ENCODE results near the gene IDI1.

The IDI1 gene

DNA sequence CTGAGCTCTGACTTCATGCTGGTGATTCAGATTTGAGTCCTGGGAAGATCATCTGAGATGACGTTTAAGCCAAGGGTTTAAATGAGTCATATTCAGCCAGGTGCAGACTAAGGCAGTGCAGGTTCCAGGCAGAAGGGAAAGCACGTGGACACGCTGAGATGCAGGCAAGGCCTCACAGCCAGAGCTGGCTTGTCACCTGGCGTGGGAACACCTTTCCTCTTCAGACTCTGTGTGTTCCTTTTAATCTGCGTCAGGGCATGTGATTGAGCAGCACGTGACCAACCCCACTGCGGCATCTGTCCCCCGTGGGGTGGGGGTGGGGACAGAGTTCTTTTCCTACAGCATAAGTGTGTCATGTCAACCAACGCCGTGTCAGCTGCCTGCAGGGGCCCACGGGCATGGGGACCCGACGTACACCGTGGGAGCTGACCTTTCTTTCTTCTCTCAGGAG lies 12.6 kb downstream of the IDI1 start:
- TF ChIP-seq, protein P1, sequence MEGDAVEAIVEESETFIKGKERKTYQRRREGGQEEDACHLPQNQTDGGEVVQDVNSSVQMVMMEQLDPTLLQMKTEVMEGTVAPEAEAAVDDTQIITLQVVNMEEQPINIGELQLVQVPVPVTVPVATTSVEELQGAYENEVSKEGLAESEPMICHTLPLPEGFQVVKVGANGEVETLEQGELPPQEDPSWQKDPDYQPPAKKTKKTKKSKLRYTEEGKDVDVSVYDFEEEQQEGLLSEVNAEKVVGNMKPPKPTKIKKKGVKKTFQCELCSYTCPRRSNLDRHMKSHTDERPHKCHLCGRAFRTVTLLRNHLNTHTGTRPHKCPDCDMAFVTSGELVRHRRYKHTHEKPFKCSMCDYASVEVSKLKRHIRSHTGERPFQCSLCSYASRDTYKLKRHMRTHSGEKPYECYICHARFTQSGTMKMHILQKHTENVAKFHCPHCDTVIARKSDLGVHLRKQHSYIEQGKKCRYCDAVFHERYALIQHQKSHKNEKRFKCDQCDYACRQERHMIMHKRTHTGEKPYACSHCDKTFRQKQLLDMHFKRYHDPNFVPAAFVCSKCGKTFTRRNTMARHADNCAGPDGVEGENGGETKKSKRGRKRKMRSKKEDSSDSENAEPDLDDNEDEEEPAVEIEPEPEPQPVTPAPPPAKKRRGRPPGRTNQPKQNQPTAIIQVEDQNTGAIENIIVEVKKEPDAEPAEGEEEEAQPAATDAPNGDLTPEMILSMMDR (IDR thresholded peaks at IDR 0.05; ENCODE audit: low read depth, low read length, missing control alignments), result no peak
- no peak for DNase-seq (ENCODE audit: extremely low read depth, low read depth)
- H3K4me3 ChIP-seq (replicated peaks; ENCODE audit: low read depth, low read length), result no peak overlapping the region

DNA sequence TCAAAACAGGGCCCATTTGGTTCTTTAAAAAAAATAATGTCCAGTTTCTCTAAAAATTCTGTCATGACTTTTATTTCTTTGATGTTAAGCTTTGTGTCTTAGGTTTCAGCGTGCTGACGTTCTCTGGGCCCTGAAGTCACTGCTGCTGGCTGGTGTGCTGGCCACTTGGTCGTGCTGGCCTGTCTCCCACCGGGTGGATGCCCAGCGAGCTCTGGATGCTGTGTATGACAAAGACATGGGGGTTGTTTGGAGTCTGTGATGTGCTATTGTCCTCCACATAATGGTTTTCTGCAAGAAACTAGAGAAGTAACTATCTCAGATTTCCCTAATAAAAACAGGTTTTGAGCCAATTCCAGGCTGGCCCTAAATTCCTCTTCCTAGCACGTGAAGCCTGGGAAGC lies 13.7 kb downstream of the IDI1 start:
- TF ChIP-seq, protein P1 (IDR thresholded peaks at IDR 0.05; ENCODE audit: low read depth, low read length, missing control alignments), result no peak
- no peak for DNase-seq (ENCODE audit: extremely low read depth, low read depth)
- H3K4me3 ChIP-seq (replicated peaks; ENCODE audit: low read depth, low read length), result no peak overlapping the region

DNA sequence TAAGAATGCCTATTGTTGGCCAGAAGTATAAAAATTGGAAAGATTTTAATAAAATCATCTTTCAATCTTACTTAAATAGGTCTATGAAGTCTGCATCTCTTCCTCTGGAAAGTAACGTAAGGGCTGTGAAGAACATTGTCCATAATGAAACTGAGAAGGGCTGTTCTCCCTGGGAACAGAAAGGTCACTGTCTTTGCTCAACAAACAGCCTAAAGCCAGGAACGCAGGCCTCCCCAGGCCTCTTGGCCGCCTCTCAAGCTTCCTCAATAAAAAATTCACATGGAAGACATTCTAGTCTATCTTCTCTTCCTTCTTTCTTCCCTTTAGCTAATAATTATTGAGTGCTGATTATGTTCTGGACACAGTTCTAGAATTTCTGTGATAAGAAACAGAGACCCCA lies 14.2 kb downstream of the IDI1 start:
- TF ChIP-seq, protein P1 (IDR thresholded peaks at IDR 0.05; ENCODE audit: low read depth, low read length, missing control alignments), result no peak
- DNase-seq (ENCODE audit: extremely low read depth, low read depth), result no peak
- no peak overlapping the region for H3K4me3 ChIP-seq (replicated peaks; ENCODE audit: low read depth, low read length)

DNA sequence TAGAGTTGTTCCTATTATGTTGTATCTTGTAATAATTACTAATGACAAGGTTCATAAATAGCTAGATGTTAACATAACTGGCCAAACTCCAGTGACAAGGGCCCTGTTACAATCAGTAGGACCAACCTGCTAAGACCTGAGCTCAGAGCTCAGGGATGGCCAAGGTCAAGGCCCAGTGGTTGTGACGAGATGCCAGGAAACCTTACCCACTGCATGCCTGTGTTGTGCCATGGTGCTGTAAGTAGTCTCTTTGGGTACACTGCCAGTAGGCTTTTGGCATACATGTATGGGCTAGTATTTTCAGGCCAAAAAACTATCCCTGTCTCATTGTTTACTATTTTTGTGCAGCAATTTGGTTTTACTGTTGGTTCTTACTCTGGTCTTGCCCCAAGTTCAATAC lies 15.3 kb downstream of the IDI1 start:
- no peak overlapping the region for H3K4me3 ChIP-seq (replicated peaks; ENCODE audit: low read depth, low read length)
- no peak for DNase-seq (ENCODE audit: extremely low read depth, low read depth)
- TF ChIP-seq, protein P1 (IDR thresholded peaks at IDR 0.05; ENCODE audit: low read depth, low read length, missing control alignments), result no peak

DNA sequence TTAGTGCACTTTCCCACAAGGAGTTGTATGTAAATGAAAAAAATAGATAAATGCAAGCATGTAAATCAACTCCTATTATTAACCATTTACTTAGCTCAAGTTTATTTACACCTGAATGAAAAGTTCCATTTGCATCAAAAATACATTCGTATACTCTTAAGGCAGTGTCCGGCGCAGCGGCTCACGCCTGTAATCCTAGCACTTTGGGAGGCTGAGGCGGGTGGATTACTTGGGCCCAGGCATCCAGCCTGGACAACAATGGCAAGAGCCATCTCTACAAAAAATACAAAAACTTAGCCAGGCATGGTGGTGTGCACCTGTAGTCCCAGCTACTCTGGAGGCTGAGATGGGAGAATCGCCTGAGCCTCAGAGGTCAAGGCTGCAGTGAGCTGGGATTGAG lies 19.1 kb downstream of the IDI1 start:
- TF ChIP-seq, protein P1 (IDR thresholded peaks at IDR 0.05; ENCODE audit: low read depth, low read length, missing control alignments), result no peak
- no peak for DNase-seq (ENCODE audit: extremely low read depth, low read depth)
- H3K4me3 ChIP-seq (replicated peaks; ENCODE audit: low read depth, low read length), result no peak overlapping the region

DNA sequence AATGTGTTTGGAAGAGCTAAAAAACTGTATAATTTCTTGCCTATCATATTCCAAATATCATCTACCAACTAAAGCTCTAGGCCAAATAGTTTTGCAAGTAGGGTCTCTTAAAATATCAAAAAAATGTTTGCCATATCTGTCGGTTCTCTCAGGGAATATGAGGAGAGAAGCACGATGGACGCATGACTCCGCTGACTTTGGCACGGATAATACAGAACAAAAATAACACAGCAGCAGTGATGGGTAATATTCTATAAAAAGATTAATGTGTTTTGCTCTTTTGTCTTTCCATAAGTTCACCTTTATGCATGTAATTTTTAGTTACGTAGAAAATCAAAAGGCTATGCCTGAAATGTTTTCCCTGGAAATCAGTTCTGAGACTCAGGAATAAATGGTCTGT lies 22.3 kb downstream of the IDI1 start:
- TF ChIP-seq, protein P1 (IDR thresholded peaks at IDR 0.05; ENCODE audit: low read depth, low read length, missing control alignments), result no peak
- no peak for DNase-seq (ENCODE audit: extremely low read depth, low read depth)
- H3K4me3 ChIP-seq (replicated peaks; ENCODE audit: low read depth, low read length), result no peak overlapping the region

DNA sequence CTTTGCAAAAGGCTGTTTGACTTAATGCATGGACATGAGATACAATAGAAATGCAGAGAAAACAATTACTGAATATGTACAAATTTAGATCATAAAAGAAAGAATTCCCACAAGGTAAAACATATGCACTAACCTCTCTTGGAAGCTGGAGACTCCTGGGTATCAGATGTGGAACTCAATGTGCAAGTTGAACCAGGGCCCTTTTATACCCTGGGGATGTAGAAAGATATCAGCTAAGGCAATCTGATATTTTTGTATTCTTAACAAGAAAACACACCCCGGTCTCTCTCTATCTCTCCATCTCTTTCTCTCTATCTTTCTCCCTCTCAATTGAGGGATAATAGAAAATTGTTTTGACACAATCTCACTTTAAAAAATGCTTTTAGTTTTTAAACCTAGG lies 23.2 kb downstream of the IDI1 start, which contains the start of gene IDI2:
TSS of gene IDI2 (minus strand) at position 177 of the 400 bp plus-strand sequence. CDS start 1,136 bp downstream, outside the sequence.
- H3K4me3 ChIP-seq (replicated peaks; ENCODE audit: low read depth, low read length), result no peak within 1 kb of the TSS
- no peak for DNase-seq (ENCODE audit: extremely low read depth, low read depth)
- TF ChIP-seq, protein P1 (IDR thresholded peaks at IDR 0.05; ENCODE audit: low read depth, low read length, missing control alignments), result no peak

Data from HFF-Myc (cell line).